Measurements from ENCODE around the gene SLC40A1. TPM values are rescaled to one million over a fixed set of nuclear protein-coding genes. Genes with fewer than 3 reads are reported as not detected.

Gene SLC40A1
- total RNA-seq, 1 donor from 2014 or later = 40.8 TPM

GRCh38 chr2:189576396-189576795, 4.2 kb downstream of the SLC40A1 start:
- no peak for DNase-seq (ENCODE audit: low spot score in 2 of 2)
- Histone ChIP-seq H3K27me3 (no peaks in the 10 kb centered on the region), H3K9me3 (no peaks in the 10 kb centered on the region), H3K27ac (peak overlapping the region; percentile 79 to 90), H3K4me1 (peaks cover 6 to 48% of the 10 kb centered on the region in 2 donors), H3K36me3 (peaks cover 5 to 42% of the 10 kb centered on the region in 2 donors), H3K4me3 (peak overlapping the region; percentile 87 to 92)
- TF ChIP-seq, protein P1, sequence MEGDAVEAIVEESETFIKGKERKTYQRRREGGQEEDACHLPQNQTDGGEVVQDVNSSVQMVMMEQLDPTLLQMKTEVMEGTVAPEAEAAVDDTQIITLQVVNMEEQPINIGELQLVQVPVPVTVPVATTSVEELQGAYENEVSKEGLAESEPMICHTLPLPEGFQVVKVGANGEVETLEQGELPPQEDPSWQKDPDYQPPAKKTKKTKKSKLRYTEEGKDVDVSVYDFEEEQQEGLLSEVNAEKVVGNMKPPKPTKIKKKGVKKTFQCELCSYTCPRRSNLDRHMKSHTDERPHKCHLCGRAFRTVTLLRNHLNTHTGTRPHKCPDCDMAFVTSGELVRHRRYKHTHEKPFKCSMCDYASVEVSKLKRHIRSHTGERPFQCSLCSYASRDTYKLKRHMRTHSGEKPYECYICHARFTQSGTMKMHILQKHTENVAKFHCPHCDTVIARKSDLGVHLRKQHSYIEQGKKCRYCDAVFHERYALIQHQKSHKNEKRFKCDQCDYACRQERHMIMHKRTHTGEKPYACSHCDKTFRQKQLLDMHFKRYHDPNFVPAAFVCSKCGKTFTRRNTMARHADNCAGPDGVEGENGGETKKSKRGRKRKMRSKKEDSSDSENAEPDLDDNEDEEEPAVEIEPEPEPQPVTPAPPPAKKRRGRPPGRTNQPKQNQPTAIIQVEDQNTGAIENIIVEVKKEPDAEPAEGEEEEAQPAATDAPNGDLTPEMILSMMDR (IDR thresholded peaks at IDR 0.05) = no peak
- intact Hi-C loops (cut with DNase I) = no loop called here

DNA sequence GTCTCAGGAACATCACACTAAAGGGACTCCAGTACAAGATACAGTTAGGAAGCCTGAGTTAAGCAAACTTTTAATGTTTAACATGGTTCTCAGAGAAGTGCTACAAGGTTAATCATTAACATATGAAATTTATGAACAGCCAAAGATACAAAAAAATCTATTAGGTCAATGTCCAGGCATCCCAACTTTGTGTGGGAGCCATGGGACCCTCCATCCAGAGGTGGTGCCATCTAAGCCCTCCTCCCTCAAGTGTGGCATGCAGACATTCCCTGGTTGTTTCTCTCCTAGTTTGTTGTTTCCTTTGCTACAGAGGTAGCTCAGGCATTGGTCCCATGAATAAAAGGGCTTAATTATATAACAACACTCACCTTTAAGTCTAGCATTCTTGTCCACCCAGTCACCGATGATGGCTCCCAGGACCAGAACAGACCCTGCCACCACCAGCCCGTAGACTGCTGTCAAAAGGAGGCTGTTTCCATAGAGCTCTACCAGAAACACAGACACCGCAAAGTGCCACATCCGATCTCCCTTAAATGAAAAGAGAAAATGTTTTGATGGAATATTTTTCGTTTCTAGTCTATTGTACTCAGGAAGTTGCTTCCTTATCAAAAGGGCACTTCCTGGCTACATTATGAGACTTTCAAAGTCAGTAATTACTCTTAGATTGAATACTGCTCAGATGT, 5.7 kb downstream of the SLC40A1 start:
- peaks cover 6 to 60% of the 10 kb centered on the region in 2 donors for H3K4me1 ChIP-seq
- intact Hi-C loops (cut with DNase I) = no loop called here
- peak overlapping the region; percentile 79 to 90 for H3K27ac ChIP-seq
- no peaks in the 10 kb centered on the region for H3K27me3 ChIP-seq
- H3K9me3 ChIP-seq = no peaks in the 10 kb centered on the region
- no peak for DNase-seq (ENCODE audit: low spot score in 2 of 2)
- TF ChIP-seq, protein P1 (IDR thresholded peaks at IDR 0.05) = no peak
- H3K36me3 ChIP-seq = peaks cover 7 to 57% of the 10 kb centered on the region in 2 donors
- peak overlapping the region; percentile 87 to 92 for H3K4me3 ChIP-seq

GRCh38 chr2:189570570-189571031, 10.0 kb downstream of the SLC40A1 start:
- Histone ChIP-seq H3K9me3 (no peaks in the 10 kb centered on the region), H3K27ac (peak overlapping the region; percentile 38 to 89), H3K27me3 (no peaks in the 10 kb centered on the region), H3K4me3 (peak overlapping the region in 1 of 2 donors; percentile 17), H3K4me1 (peaks cover 14 to 87% of the 10 kb centered on the region in 2 donors), H3K36me3 (peaks cover 15 to 76% of the 10 kb centered on the region in 2 donors)
- TF ChIP-seq, protein P1 (IDR thresholded peaks at IDR 0.05) = no peak
- no peak for DNase-seq (ENCODE audit: low spot score in 2 of 2)
- intact Hi-C loops (cut with DNase I) = no loop called here

DNA sequence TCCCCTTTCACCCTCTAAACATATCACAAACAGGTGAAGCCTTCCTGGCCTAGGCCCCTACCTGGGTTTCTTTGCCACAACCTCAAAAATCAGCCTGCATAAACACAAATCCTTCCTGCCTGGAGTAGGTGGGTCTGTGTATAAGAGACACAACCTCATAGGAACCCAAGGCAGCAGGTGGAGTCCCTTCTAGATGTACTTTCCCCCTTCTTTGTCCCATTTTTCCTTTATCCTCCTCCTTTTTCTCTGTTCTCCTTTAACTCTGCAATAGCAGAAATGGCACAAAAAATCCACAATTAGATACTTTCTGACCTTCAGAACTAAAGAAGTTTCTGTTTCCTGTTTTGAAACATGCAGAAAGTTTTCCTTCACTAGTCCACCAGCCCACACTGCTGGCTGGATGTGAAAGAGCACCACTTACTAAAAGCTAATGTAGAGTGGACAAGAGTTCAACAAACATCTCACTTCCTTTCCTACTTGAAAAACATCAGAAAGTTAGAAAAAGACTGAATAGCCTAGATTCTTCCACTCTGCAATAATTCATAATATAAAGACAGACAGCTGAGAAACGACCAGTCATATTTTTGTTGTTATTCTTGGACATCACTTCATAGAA, 11.2 kb downstream of the SLC40A1 start:
- H3K4me3 ChIP-seq = peak overlapping the region; percentile 0 to 24
- DNase-seq (ENCODE audit: low spot score in 2 of 2) = peak in 1 of 2 donors; percentile 73
- peak overlapping the region; percentile 86 to 89 for H3K27ac ChIP-seq
- H3K36me3 ChIP-seq = peaks cover 25 to 81% of the 10 kb centered on the region in 2 donors
- H3K9me3 ChIP-seq = no peaks in the 10 kb centered on the region
- H3K27me3 ChIP-seq = no peaks in the 10 kb centered on the region
- peaks cover 16 to 85% of the 10 kb centered on the region in 2 donors for H3K4me1 ChIP-seq
- TF ChIP-seq, protein P1 (IDR thresholded peaks at IDR 0.05) = peak in 2 of 3 experiments; percentile 19 to 51
- intact Hi-C loops (cut with DNase I) = loop anchor here (5.0 kb wide), 1 partner anchor 37 kb away; no protein-coding TSS in a partner anchor

- peak overlapping the region in 1 of 2 donors; percentile 13 for H3K4me3 ChIP-seq
- peaks cover 24 to 65% of the 10 kb centered on the region in 2 donors for H3K36me3 ChIP-seq
- intact Hi-C loops (cut with DNase I) = loop anchor here (5.0 kb wide), 1 partner anchor 34 kb away; no protein-coding TSS in a partner anchor
- H3K27ac ChIP-seq = peak overlapping the region; percentile 86 to 89
- DNase-seq (ENCODE audit: low spot score in 2 of 2) = peak in 1 of 2 donors; percentile 83
- H3K4me1 ChIP-seq = peaks cover 10 to 59% of the 10 kb centered on the region in 2 donors
- H3K9me3 ChIP-seq = no peaks in the 10 kb centered on the region
- no peaks in the 10 kb centered on the region for H3K27me3 ChIP-seq
- TF ChIP-seq, protein P1 (IDR thresholded peaks at IDR 0.05) = no peak
Observed at GRCh38 chr2:189566046-189566445, 14.5 kb downstream of the SLC40A1 start.
